Adipose tissue (tissue), 3 donors: ENCODE measurements around the gene GALNT13. TPM values are rescaled to one million over a fixed set of nuclear protein-coding genes. Genes with fewer than 3 reads are reported as not detected.

Experiments
- H3K27ac ChIP-seq: one replicate; pipeline ENCODE4 v1.5.1; 2013; ENCODE audit warnings: low read depth, low read length
- WGBS, 3 donors: extraction: QIAGEN DNeasy Blood & Tissue Kit; methylation state at CpG; one replicate each; pipeline ENCODE4 v1.1.7; 2013; 5-methylcytosine and 5-hydroxymethylcytosine counted together
- polyA plus RNA-seq, 3 donors: library from polyadenylated mRNA; stranded (reverse); fragments of 200-250 nt; gene quantifications; one replicate each; pipeline ENCODE4 v1.2.3, GENCODE V29; 2013
- donor health status: healthy with polysubstance abuse.
- donor health status: Bipolar disorder and iron deficiency.
- donor health status: healthy.

The GALNT13 gene
- polyA plus RNA-seq, result 1 to 10 TPM in 2 of 3 donors, under 1 TPM in 1; 0.23 to 3.9 (median 1.6) TPM

GRCh38 chr2:153871231-153872221 is at the start of gene GALNT13:
GALNT13 (plus strand) TSS chr2:153871922.
- WGBS, 3 donors, result 1 to 4% (median 4%) methylated on average over 69 to 93 of the region's 93 CpGs
- no peak within 1 kb of the TSS for H3K27ac ChIP-seq

- 36 to 60% (median 43%) methylated on average over 1 of the region's 1 CpG for WGBS, 3 donors
- H3K27ac ChIP-seq, result no peak overlapping the region
Measured at GRCh38 chr2:153823880-153824279, 47.8 kb upstream of the GALNT13 start.

- WGBS, 3 donors, result 55 to 79% (median 67%) methylated on average over 6 of the region's 6 CpGs
Measured at GRCh38 chr2:153828335-153828734, 43.4 kb upstream of the GALNT13 start.

GRCh38 chr2:153834662-153835061 is 37.1 kb upstream of the GALNT13 start:
- 71 to 95% (median 88%) methylated on average over 2 of the region's 2 CpGs for WGBS, 3 donors
- no peak overlapping the region for H3K27ac ChIP-seq

More at GRCh38 chr2:153828335-153828734, 43.4 kb upstream of the GALNT13 start:
- H3K27ac ChIP-seq, result no peak overlapping the region

GRCh38 chr2:153858250-153858649 is 13.5 kb upstream of the GALNT13 start:
- H3K27ac ChIP-seq, result no peak overlapping the region
- WGBS, 3 donors, result 84 to 96% (median 87%) methylated on average over 1 of the region's 1 CpG

- 14 to 22% (median 16%) methylated on average over 2 of the region's 2 CpGs for WGBS, 3 donors
- H3K27ac ChIP-seq, result no peak overlapping the region
Measured at GRCh38 chr2:153864022-153864421, 7.7 kb upstream of the GALNT13 start.

GRCh38 chr2:153866595-153866994 is 5.1 kb upstream of the GALNT13 start:
- H3K27ac ChIP-seq, result no peak overlapping the region

- 64 to 78% (median 76%) methylated on average over 3 of the region's 3 CpGs for WGBS, 3 donors
Measured at GRCh38 chr2:153870308-153870707, 1.4 kb upstream of the GALNT13 start.

GRCh38 chr2:153872311-153873051 is 759 bp downstream of the GALNT13 start:
- WGBS, 3 donors, result 2% methylated on average over 50 to 56 of the region's 56 CpGs
- H3K27ac ChIP-seq, result no peak overlapping the region

More at GRCh38 chr2:153870308-153870707, 1.4 kb upstream of the GALNT13 start:
- H3K27ac ChIP-seq, result no peak overlapping the region

- 3 to 7% (median 6%) methylated on average over 36 of the region's 36 CpGs for WGBS, 3 donors
Measured at GRCh38 chr2:153873052-153874048, 1.6 kb downstream of the GALNT13 start.

GRCh38 chr2:153875801-153876466 is 4.2 kb downstream of the GALNT13 start:
- H3K27ac ChIP-seq, result no peak overlapping the region
- 68 to 83% (median 73%) methylated on average over 2 of the region's 2 CpGs for WGBS, 3 donors

More at GRCh38 chr2:153873052-153874048, 1.6 kb downstream of the GALNT13 start:
- no peak overlapping the region for H3K27ac ChIP-seq

GRCh38 chr2:153880926-153881325 is 9.2 kb downstream of the GALNT13 start:
- no peak overlapping the region for H3K27ac ChIP-seq
- 72 to 83% (median 73%) methylated on average over 2 of the region's 2 CpGs for WGBS, 3 donors

GRCh38 chr2:153886833-153887232 is 15.1 kb downstream of the GALNT13 start:
- no peak overlapping the region for H3K27ac ChIP-seq

GRCh38 chr2:153890576-153890975 is 18.9 kb downstream of the GALNT13 start:
- 12 to 38% (median 18%) methylated on average over 1 of the region's 1 CpG for WGBS, 3 donors

GRCh38 chr2:153891051-153891450 is 19.3 kb downstream of the GALNT13 start:
- H3K27ac ChIP-seq, result no peak overlapping the region

More at GRCh38 chr2:153890576-153890975, 18.9 kb downstream of the GALNT13 start:
- no peak overlapping the region for H3K27ac ChIP-seq

- no peak overlapping the region for H3K27ac ChIP-seq
- WGBS, 3 donors, result 81 to 92% (median 88%) methylated on average over 3 of the region's 3 CpGs
Measured at GRCh38 chr2:153912798-153913396, 41.2 kb downstream of the GALNT13 start.

- H3K27ac ChIP-seq, result no peak overlapping the region
Measured at GRCh38 chr2:153917570-153917969, 45.8 kb downstream of the GALNT13 start.
